H1 (cell line): ENCODE results near the gene TSPAN8. TPM values are rescaled to one million over a fixed set of nuclear protein-coding genes. Genes with fewer than 3 reads are reported as not detected.

Experiments used
- CTCF ChIA-PET: fragments of 300-600 bp; sonication (Branson Sonifier 250); formaldehyde crosslinking; loops from one replicate; lab custom pipeline; 2021; ENCODE audit not compliant: partially characterized antibody; lab: Charles Lee
- POLR2A ChIA-PET: fragments of 300-600 bp; sonication (Branson Sonifier 250); formaldehyde crosslinking; loops from one replicate; lab custom pipeline; 2021; ENCODE audit warnings: inconsistent platforms; ENCODE audit not compliant: partially characterized antibody; lab: Charles Lee
- DNase-seq, 2 experiments: peaks; one replicate each; pipeline versions ENCODE4 v3.0.0 to v3.0.0-alpha.2; 2010 to 2022; ENCODE audit warnings: low spot score in 2 of 2, low read depth in 1 of 2, mixed read lengths in 1 of 2
- FAIRE-seq: peaks from 2 replicates; lab custom pipeline; 2011; peaks lifted over from hg19 to GRCh38; lab: Jason Lieb, UNC
- H2AFZ ChIP-seq: 2 replicates; pipeline ENCODE4 v1.8.1; 2012; ENCODE audit warnings: low read length, inconsistent platforms
- H2AK5ac ChIP-seq: 2 replicates; pipeline ENCODE4 v1.6.1; 2013; ENCODE audit warnings: low read depth, low read length
- H2BK120ac ChIP-seq: replicated peaks from 2 replicates; pipeline ENCODE3; 2013; ENCODE audit warnings: low read depth, low read length, inconsistent platforms
- H2BK12ac ChIP-seq: 2 replicates; pipeline ENCODE4 v1.6.1; 2013; ENCODE audit warnings: low read depth, low read length
- H2BK15ac ChIP-seq: 2 replicates; pipeline ENCODE4 v1.6.1; 2013; ENCODE audit warnings: low read length
- H2BK20ac ChIP-seq: 2 replicates; pipeline ENCODE4 v1.6.1; 2013; ENCODE audit warnings: low read length
- H2BK5ac ChIP-seq: 2 replicates; pipeline ENCODE4 v1.6.1; 2013; ENCODE audit warnings: low read depth, low read length
- H3K14ac ChIP-seq: 2 replicates; pipeline ENCODE4 v1.6.1; 2013; ENCODE audit warnings: inconsistent platforms; ENCODE audit not compliant: insufficient read length
- H3K18ac ChIP-seq: 2 replicates; pipeline ENCODE4 v1.6.1; 2013; ENCODE audit warnings: low read length; ENCODE audit errors: extremely low read depth
- H3K23ac ChIP-seq: 2 replicates; pipeline ENCODE4 v1.6.1; 2013; ENCODE audit warnings: inconsistent platforms; ENCODE audit not compliant: insufficient read length
- H3K23me2 ChIP-seq: 2 replicates; pipeline ENCODE4 v1.6.1; 2013; ENCODE audit warnings: low read depth, low read length
- H3K27ac ChIP-seq: 2 replicates; pipeline ENCODE4 v1.6.1; 2011; ENCODE audit warnings: low read depth, low read length, inconsistent platforms
- H3K27me3 ChIP-seq, 4 experiments: replicated peaks in 1 of 4; 1 replicate in 1 of 4; 2 replicates in 3 of 4; pipeline versions ENCODE4 v1.6.1 to v1.8.1; 2011 to 2013; ENCODE audit warnings: low read length in 3 of 4, mild to moderate bottlenecking in 3 of 4, inconsistent platforms in 2 of 4, mixed read lengths in 2 of 4, moderate library complexity in 1 of 4; ENCODE audit not compliant: control insufficient read depth in 3 of 4, insufficient read depth in 3 of 4; ENCODE audit errors: extremely low read depth in 1 of 4
- H3K36me3 ChIP-seq, 4 experiments: 2 replicates each; pipeline versions ENCODE4 v1.6.1 to v1.8.1; 2011 to 2013; ENCODE audit warnings: mild to moderate bottlenecking in 4 of 4, low read length in 3 of 4, moderate library complexity in 2 of 4, control low read depth in 1 of 4, inconsistent platforms in 1 of 4; ENCODE audit not compliant: insufficient read depth in 4 of 4, control insufficient read depth in 2 of 4
- H3K4ac ChIP-seq: replicated peaks from 2 replicates; pipeline ENCODE3; 2013; ENCODE audit warnings: low read length, low read depth, mixed read lengths, inconsistent platforms; ENCODE audit not compliant: insufficient read length
- H3K4me1 ChIP-seq, 4 experiments: replicated peaks in 1 of 4; 1 replicate in 1 of 4; 2 replicates in 3 of 4; pipeline versions ENCODE4 v1.6.1 to v1.8.1; 2011 to 2013; ENCODE audit warnings: low read length in 3 of 4, inconsistent platforms in 2 of 4, mixed read lengths in 1 of 4; ENCODE audit not compliant: insufficient read depth in 4 of 4, control insufficient read depth in 3 of 4
- H3K4me2 ChIP-seq, 2 experiments: 2 replicates each; pipeline versions ENCODE4 v1.6.1 to v1.8.1; 2011 to 2013; ENCODE audit warnings: low read depth in 2 of 2, low read length in 2 of 2, control low read depth in 1 of 2, inconsistent platforms in 1 of 2, mild to moderate bottlenecking in 1 of 2; ENCODE audit not compliant: insufficient read depth in 1 of 2
- H3K4me3 ChIP-seq, 4 experiments: fragments of 200-600, 300-600 bp in 1 of 4; sonication (generic), shearing (Covaris generic), sonication (Bioruptor Twin) in 1 of 4; 2 replicates each; pipeline versions ENCODE4 v1.5.1 to v1.8.1; 2011 to 2016; ENCODE audit warnings: low read length in 4 of 4, low read depth in 3 of 4, control low read depth in 2 of 4, inconsistent platforms in 2 of 4, mild to moderate bottlenecking in 2 of 4, mixed read lengths in 1 of 4, moderate library complexity in 1 of 4; ENCODE audit not compliant: insufficient read depth in 2 of 4; ENCODE audit errors: extremely low read depth in 1 of 4
- H3K56ac ChIP-seq: replicated peaks from 2 replicates; pipeline ENCODE3; 2013; ENCODE audit warnings: low read depth, mild to moderate bottlenecking, mixed read lengths, low read length, inconsistent platforms; ENCODE audit not compliant: insufficient read length
- H3K79me1 ChIP-seq: 2 replicates; pipeline ENCODE4 v1.6.1; 2013; ENCODE audit warnings: low read depth, low read length, control low read depth
- H3K79me2 ChIP-seq, 2 experiments: 2 replicates each; pipeline versions ENCODE4 v1.6.1 to v1.8.1; 2012 to 2013; ENCODE audit warnings: low read length in 2 of 2, mild to moderate bottlenecking in 2 of 2, inconsistent platforms in 1 of 2; ENCODE audit not compliant: insufficient read depth in 2 of 2, control insufficient read depth in 1 of 2
- H3K9ac ChIP-seq, 4 experiments: replicated peaks in 1 of 4; 1 replicate in 1 of 4; 2 replicates in 3 of 4; pipeline versions ENCODE4 v1.6.1 to v1.8.1; 2011 to 2013; ENCODE audit warnings: low read depth in 3 of 4, low read length in 3 of 4, control low read depth in 2 of 4, mild to moderate bottlenecking in 2 of 4, moderate library complexity in 2 of 4, inconsistent platforms in 1 of 4; ENCODE audit errors: extremely low read depth in 1 of 4
- H3K9me3 ChIP-seq, 2 experiments: 2 replicates each; pipeline versions ENCODE4 v1.6.1 to v1.8.1; 2012 to 2013; ENCODE audit warnings: mild to moderate bottlenecking in 2 of 2, moderate library complexity in 2 of 2, control low read depth in 1 of 2, inconsistent platforms in 1 of 2, low read depth in 1 of 2, low read length in 1 of 2, mixed read lengths in 1 of 2; ENCODE audit not compliant: insufficient read depth in 2 of 2
- H4K20me1 ChIP-seq, 2 experiments: replicated peaks in 1 of 2; 2 replicates each; pipeline versions ENCODE3 to v1.8.1; 2011 to 2013; ENCODE audit warnings: inconsistent platforms in 2 of 2, low read length in 2 of 2, mild to moderate bottlenecking in 1 of 2; ENCODE audit not compliant: insufficient read depth in 2 of 2, control insufficient read depth in 1 of 2
- H4K5ac ChIP-seq: 2 replicates; pipeline ENCODE4 v1.6.1; 2013; ENCODE audit warnings: low read length, low read depth, mixed read lengths, inconsistent platforms; ENCODE audit not compliant: insufficient read length
- H4K8ac ChIP-seq: 2 replicates; pipeline ENCODE4 v1.8.0; 2013; ENCODE audit warnings: mild to moderate bottlenecking, moderate library complexity, low read length, inconsistent platforms; ENCODE audit not compliant: insufficient read depth; ENCODE audit errors: extremely low read depth
- H4K91ac ChIP-seq: replicated peaks from 2 replicates; pipeline ENCODE3; 2013; ENCODE audit warnings: low read length, mixed read lengths, inconsistent platforms; ENCODE audit not compliant: insufficient read length
- BRCA1 ChIP-seq: IDR thresholded peaks from 2 replicates; pipeline ENCODE4 v1.6.1; 2012; ENCODE audit warnings: low read depth, low read length, improper control_type of control experiment
- CBX8 ChIP-seq: fragments of 300-800, 300-1000 bp; sonication (generic); IDR thresholded peaks from 2 replicates; pipeline ENCODE4 v1.7.1; 2016; ENCODE audit warnings: low read depth, low read length, borderline replicate concordance
- CHD2 ChIP-seq: IDR thresholded peaks from 2 replicates; pipeline ENCODE4 v1.6.1; 2012; ENCODE audit warnings: low read length, improper control_type of control experiment
- EZH2 ChIP-seq: fragments of 200-600 bp; sonication (generic); IDR thresholded peaks from 2 replicates; pipeline ENCODE4 v1.7.1; 2012; ENCODE audit warnings: low read depth, mild to moderate bottlenecking, moderate library complexity, low read length, inconsistent platforms; ENCODE audit not compliant: severe bottlenecking
- JUN ChIP-seq: IDR thresholded peaks from 2 replicates; pipeline ENCODE4 v1.6.1; 2011; ENCODE audit warnings: low read depth, mild to moderate bottlenecking, improper control_type of control experiment, low read length
- JUND ChIP-seq: IDR thresholded peaks from 2 replicates; pipeline ENCODE4 v1.6.1; 2011; ENCODE audit warnings: mild to moderate bottlenecking, improper control_type of control experiment, low read length
- MAX ChIP-seq: IDR thresholded peaks from 2 replicates; pipeline ENCODE4 v1.6.1; 2012; ENCODE audit warnings: inconsistent platforms
- NRF1 ChIP-seq: IDR thresholded peaks from 2 replicates; pipeline ENCODE4 v1.6.1; 2011; ENCODE audit warnings: mild to moderate bottlenecking, low read depth, low read length, improper control_type of control experiment
- POLR2AphosphoS5 ChIP-seq: IDR thresholded peaks from 2 replicates; pipeline ENCODE4 v1.6.1; 2011; ENCODE audit warnings: low read depth, low read length
- SIX5 ChIP-seq: IDR thresholded peaks from 2 replicates; pipeline ENCODE4 v1.6.1; 2011; ENCODE audit warnings: mild to moderate bottlenecking, low read depth, low read length
- SP2 ChIP-seq: IDR thresholded peaks from 2 replicates; pipeline ENCODE4 v1.6.1; 2012; ENCODE audit warnings: mild to moderate bottlenecking, low read length, inconsistent platforms
- TBP ChIP-seq: IDR thresholded peaks from 2 replicates; pipeline ENCODE4 v1.6.1; 2011; ENCODE audit warnings: low read depth, low read length, improper control_type of control experiment
- USF2 ChIP-seq: IDR thresholded peaks from 2 replicates; pipeline ENCODE4 v1.6.1; 2011; ENCODE audit warnings: low read length, improper control_type of control experiment
- WGBS, 2 experiments: shearing (Covaris generic) in 1 of 2; methylation state at CpG; one replicate each; pipeline versions ENCODE4 v1.1.6 to v1.1.7; 2013 to 2015; ENCODE audit warnings: low lambda C conversion rate in 2 of 2, mixed read lengths in 2 of 2, inconsistent platforms in 1 of 2, low coverage in 1 of 2, missing lambda C conversion rate in 1 of 2; ENCODE audit not compliant: insufficient replicate concordance in 2 of 2, insufficient coverage in 1 of 2, insufficient read length in 1 of 2; ENCODE audit errors: extremely low coverage in 1 of 2, missing lambda C conversion rate in 1 of 2; 5-methylcytosine and 5-hydroxymethylcytosine counted together
- polyA plus RNA-seq, 7 experiments: library from polyadenylated mRNA; depleted of rRNA in 3 of 7; stranded (reverse) in 5 of 7; unstranded in 2 of 7; fragments of >200 nt in 5 of 7; fragments of 200-250 nt in 2 of 7; gene quantifications; 1 replicate in 5 of 7; 2 replicates in 1 of 7; 4 replicates in 1 of 7; pipeline versions ENCODE4 v1.2.1 to v1.2.3, GENCODE V29; 2011 to 2013; ENCODE audit warnings: missing spikeins in 2 of 7, mixed read lengths in 2 of 7
- total RNA-seq: library from RNA; stranded (reverse); fragmentation: NEBNext Ultra II Directional; extraction: Animal tissue kit (Norgen Biotek cat#: 25700); gene quantifications from 2 replicates; pipeline ENCODE4 v1.2.1, GENCODE V29; 2021

TSPAN8 gene
- total and polyA plus RNA-seq, 2 of the 8 experiments (the other 6 are each of a cell fraction or from before 2014, with no cell fraction given) = not detected

- H2BK20ac ChIP-seq = no peak overlapping the region
- H3K9me3 ChIP-seq = peaks cover 0 to 3% of the 10 kb centered on the region in 2 experiments; a peak in 1 of 4 replicates
- H3K14ac ChIP-seq = no peak overlapping the region
- no peak overlapping the region for H2AFZ ChIP-seq
- H3K27ac ChIP-seq = no peak overlapping the region
- H4K91ac ChIP-seq = no peak overlapping the region
- TF ChIP-seq TBP = no peak
- no peak for TF ChIP-seq CBX8
- TF ChIP-seq JUND = no peak
- no peak for TF ChIP-seq SIX5
- no peak for TF ChIP-seq MAX
- no peak for TF ChIP-seq JUN
- no peak for TF ChIP-seq POLR2AphosphoS5
- no peak for TF ChIP-seq CHD2
- TF ChIP-seq SP2 = no peak
- TF ChIP-seq NRF1 = no peak
- no peak for TF ChIP-seq BRCA1
- TF ChIP-seq USF2 = no peak
- TF ChIP-seq EZH2 = no peak
- no peak overlapping the region for H2BK12ac ChIP-seq
- no peak overlapping the region for H3K18ac ChIP-seq
- H2BK120ac ChIP-seq = no peak overlapping the region
- no peak overlapping the region for H4K8ac ChIP-seq
- FAIRE-seq (no peak), DNase-seq (no peak)
- no peaks in the 10 kb centered on the region for H4K20me1 ChIP-seq
- H3K79me2 ChIP-seq = no peaks in the 10 kb centered on the region
- ChIA-PET POLR2A (no interaction called here), CTCF (interaction anchor here (0.5 kb wide), 1 partner anchor 120 kb away, joined by 3 read pairs; no protein-coding TSS in a partner anchor)
- no peaks in the 10 kb centered on the region for H3K4me1 ChIP-seq
- no peaks in the 10 kb centered on the region for H3K27me3 ChIP-seq
- 92% methylated on average over 2 of the region's 2 CpGs; no CpG with 5 or more reads in 1 of the 2 experiments for WGBS, 2 experiments
- no peak overlapping the region for H3K4me3 ChIP-seq
- H3K23me2 ChIP-seq = no peaks in the 10 kb centered on the region
- no peak overlapping the region for H2AK5ac ChIP-seq
- no peak overlapping the region for H3K9ac ChIP-seq
- no peak overlapping the region for H2BK5ac ChIP-seq
- H3K4me2 ChIP-seq = no peak overlapping the region
- H3K56ac ChIP-seq = no peak overlapping the region
- no peak overlapping the region for H4K5ac ChIP-seq
- H3K36me3 ChIP-seq = no peaks in the 10 kb centered on the region
- H3K4ac ChIP-seq = no peak overlapping the region
- H3K23ac ChIP-seq = no peak overlapping the region
- no peak overlapping the region for H2BK15ac ChIP-seq
- H3K79me1 ChIP-seq = no peaks in the 10 kb centered on the region
These were observed 82.1 kb downstream of the TSPAN8 start for GRCh38 chr12:71075743-71076142.
